MG63 (cell line): ENCODE data around the gene AIF1L. TPM values are rescaled to one million over a fixed set of nuclear protein-coding genes. Genes with fewer than 3 reads are reported as not detected.

Experiments
- DNase-seq: peaks from one replicate; pipeline ENCODE4 v3.0.0-alpha.2; 2020
- H3K27me3 ChIP-seq: fragments of 250-450 bp; sonication (Bioruptor Pico); 2 replicates; pipeline ENCODE4 v1.5.1; 2020; ENCODE audit warnings: mild to moderate bottlenecking, moderate library complexity
- H3K36me3 ChIP-seq: fragments of 250-450 bp; sonication (Bioruptor Pico); 2 replicates; pipeline ENCODE4 v1.5.1; 2020; ENCODE audit warnings: mild to moderate bottlenecking, moderate library complexity
- H3K4me3 ChIP-seq: fragments of 250-450 bp; sonication (Bioruptor Pico); 2 replicates; pipeline ENCODE4 v1.5.1; 2020; ENCODE audit warnings: mild to moderate bottlenecking, moderate library complexity
- H3K9me3 ChIP-seq: fragments of 250-450 bp; sonication (Bioruptor Pico); 2 replicates; pipeline ENCODE4 v1.5.1; 2020; ENCODE audit warnings: mild to moderate bottlenecking, moderate library complexity
- total RNA-seq: library from RNA; depleted of rRNA; stranded (reverse); fragments of >200 nt; shearing (Covaris generic); gene quantifications from 2 replicates; pipeline ENCODE4 v1.2.3, GENCODE V29; 2014; ENCODE audit warnings: low replicate concordance; rRNA removed

Gene AIF1L
- total RNA-seq, 1 experiment from 2014 or later: 25.7 TPM

DNA sequence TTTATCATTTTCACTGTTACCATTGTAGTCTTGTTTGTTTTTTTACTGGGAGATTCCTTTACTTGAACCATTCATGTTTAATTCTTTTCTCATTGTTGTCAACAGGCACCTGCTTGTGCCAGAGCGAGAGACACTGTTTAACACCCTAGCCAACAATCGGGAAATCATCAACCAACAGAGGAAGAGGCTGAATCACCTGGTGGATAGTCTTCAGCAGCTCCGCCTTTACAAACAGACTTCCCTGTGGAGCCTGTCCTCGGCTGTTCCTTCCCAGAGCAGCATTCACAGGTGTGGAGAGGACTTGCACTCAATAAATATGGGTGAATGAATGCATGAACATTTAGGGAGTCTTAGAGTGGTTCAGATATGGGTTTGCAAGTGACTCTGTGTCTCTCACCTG is 66.6 kb downstream of the AIF1L start:
- DNase-seq: no peak
- no peak overlapping the region for H3K4me3 ChIP-seq
- peaks cover 65% of the 10 kb centered on the region for H3K36me3 ChIP-seq
- H3K27me3 ChIP-seq: no peaks in the 10 kb centered on the region
- H3K9me3 ChIP-seq: no peaks in the 10 kb centered on the region

DNA sequence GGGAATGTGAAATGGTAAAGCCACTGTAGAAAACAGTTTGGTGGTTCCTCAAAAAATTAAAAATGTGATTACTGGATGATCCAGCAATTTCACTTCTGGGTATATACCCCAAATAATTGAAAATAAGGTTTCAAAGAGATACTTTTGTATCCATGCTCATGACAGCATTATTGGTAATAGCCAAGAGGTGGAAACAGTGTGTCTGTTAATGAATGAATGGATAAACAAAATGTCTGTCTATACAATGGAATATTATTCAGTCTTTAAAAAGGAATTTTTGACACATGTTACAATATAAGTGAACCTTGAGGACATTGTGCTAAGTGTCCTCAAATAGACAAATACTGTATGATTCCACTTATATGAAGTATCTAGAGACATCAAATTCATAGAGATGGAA is 69.2 kb downstream of the AIF1L start:
- H3K36me3 ChIP-seq: peaks cover 68% of the 10 kb centered on the region
- DNase-seq: no peak

DNA sequence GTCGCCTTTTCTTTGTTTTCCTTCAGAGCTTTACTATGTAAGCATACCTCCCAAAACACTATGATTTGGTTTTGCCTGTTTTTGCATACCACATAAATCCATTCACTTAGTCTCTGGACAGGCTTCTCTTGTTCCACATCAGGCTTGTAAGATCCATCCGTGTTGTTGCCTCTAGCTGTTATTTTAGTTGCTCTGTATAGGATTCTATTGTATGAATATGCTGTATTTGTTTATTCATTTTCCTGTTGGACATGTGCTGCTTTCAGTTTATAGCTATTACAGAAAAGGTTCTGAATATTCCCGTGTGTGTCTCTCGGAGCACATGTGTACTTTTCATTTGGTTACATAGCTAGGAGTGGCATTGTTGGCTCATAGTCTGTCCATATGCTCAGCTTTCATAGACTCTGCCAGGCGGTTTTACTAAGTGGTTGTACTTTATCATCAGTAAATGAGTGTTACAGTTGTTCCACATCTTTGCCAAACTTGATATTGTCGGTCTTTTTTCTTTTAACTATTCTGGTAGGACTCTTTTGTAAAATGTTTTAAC is 70.9 kb downstream of the AIF1L start:
- no peak for DNase-seq
- Histone ChIP-seq H3K9me3 (no peaks in the 10 kb centered on the region), H3K4me3 (no peak overlapping the region)

More for the DNA sequence above, 69.2 kb downstream of the AIF1L start:
- Histone ChIP-seq H3K4me3 (no peak overlapping the region), H3K9me3 (no peaks in the 10 kb centered on the region), H3K27me3 (no peaks in the 10 kb centered on the region)

DNA sequence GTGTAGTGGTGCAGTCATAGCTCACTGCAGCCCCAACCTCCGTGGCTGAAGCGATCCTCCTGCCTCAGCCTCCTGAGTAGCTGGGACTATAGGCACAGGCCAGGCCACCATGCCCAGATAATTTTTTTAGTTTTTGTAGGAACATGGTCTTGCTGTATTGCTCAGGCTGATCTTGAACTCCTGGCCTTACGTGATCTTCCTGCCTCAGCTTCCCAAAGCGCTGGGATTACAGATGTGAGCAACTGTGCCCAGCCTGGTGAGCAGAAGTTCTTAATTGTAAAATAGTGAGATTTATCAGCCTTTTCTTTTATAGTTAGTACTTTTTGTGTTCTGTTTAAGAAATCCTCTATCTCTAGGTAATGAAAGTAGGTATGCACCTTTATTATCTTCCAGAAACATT is 71.6 kb downstream of the AIF1L start:
- no peak for DNase-seq
- H3K36me3 ChIP-seq: peaks cover 62% of the 10 kb centered on the region

More for the DNA sequence above, 70.9 kb downstream of the AIF1L start:
- H3K36me3 ChIP-seq: peaks cover 66% of the 10 kb centered on the region
- no peaks in the 10 kb centered on the region for H3K27me3 ChIP-seq

DNA sequence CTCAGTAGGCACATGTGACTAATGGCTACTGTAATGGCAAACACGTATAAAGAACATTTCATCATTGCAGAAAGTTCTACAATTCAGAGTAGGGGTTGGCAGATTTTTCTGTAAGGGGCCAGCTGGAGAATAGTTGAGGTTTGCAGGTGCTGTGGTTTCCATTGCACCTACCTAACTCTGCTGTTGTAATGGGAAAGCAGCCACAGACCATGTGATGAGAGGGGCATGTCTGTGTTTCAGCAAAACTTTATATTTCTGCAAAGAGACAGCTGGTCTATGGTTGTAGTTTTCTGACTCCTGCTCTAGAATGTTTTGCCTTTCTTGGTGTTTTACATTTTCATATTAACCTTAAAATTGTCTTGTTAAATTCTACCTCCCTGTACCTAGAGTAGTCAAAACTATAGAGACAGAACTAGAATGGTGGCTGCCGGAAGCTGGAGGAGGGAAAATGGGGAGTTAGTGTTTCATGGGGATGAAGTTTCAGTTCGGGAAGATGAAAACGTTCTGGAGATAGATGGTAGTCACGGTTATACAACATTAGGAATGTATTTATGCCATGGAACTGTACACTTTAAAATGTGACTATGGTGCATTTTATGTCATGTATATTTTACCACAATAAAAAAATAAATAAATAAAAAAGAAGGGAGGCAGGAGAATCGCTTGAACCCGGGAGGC is 73.4 kb downstream of the AIF1L start:
- H3K36me3 ChIP-seq: peaks cover 52% of the 10 kb centered on the region
- DNase-seq: no peak

More for the DNA sequence above, 71.6 kb downstream of the AIF1L start:
- Histone ChIP-seq H3K4me3 (no peak overlapping the region), H3K9me3 (no peaks in the 10 kb centered on the region), H3K27me3 (no peaks in the 10 kb centered on the region)

More for the DNA sequence above, 73.4 kb downstream of the AIF1L start:
- H3K27me3 ChIP-seq: no peaks in the 10 kb centered on the region
- no peaks in the 10 kb centered on the region for H3K9me3 ChIP-seq
- no peak overlapping the region for H3K4me3 ChIP-seq

Other genes starting within 250 kb of the AIF1L start
- not detected in 2 replicates for gene QRFP, start 199.7 kb upstream of the AIF1L start, total RNA-seq
- not detected in 2 replicates for gene FIBCD1, start 157.3 kb upstream of the AIF1L start, total RNA-seq
- gene LAMC3, start 87.4 kb upstream of the AIF1L start, total RNA-seq: 0.66 and 2.4 TPM in 2 replicates
- 4.1 and 5.2 TPM in 2 replicates for gene NUP214, start 29.1 kb downstream of the AIF1L start, total RNA-seq
- gene FAM78A, start 180.0 kb downstream of the AIF1L start, total RNA-seq: 0.64 and 0.82 TPM in 2 replicates
- gene PLPP7, start 193.2 kb downstream of the AIF1L start, total RNA-seq: 8.1 and 16.3 TPM in 2 replicates